ENCODE data around the gene BAX.

BAX gene

DNA sequence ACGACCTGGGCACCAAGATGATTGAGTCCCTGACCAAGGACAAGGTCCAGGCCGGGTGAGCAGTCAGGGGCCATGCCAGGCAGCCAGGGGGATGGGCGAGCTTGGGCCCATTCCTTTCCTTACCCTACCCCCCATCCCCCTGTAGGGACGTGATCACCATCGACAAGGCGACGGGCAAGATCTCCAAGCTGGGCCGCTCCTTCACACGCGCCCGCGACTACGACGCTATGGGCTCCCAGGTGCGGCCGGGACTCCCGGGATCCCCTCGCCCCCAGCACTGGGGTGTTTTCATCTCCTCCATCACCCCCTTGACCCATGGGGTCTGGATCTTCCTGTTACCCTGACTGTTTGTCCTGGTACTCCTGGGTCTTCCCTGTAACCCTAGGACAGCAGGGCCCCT lies 55.2 kb downstream of the BAX start:
- no peaks in the 10 kb centered on the region for H3K4me1 ChIP-seq (ENCODE audit: control insufficient read depth in 1 of 2, insufficient read depth in 2 of 2, low read length in 2 of 2)
- H3K4me3 ChIP-seq (ENCODE audit: low read depth in 1 of 2, low read length in 2 of 2): no peak overlapping the region
- no peak overlapping the region for H3K27ac ChIP-seq (ENCODE audit: low read depth, low read length)
- no peak overlapping the region for H3K9ac ChIP-seq (ENCODE audit: low read depth in 1 of 2, low read length in 2 of 2)
- H3K27me3 ChIP-seq (ENCODE audit: control insufficient read depth in 1 of 2, insufficient read depth in 2 of 2, low read length in 2 of 2): no peaks in the 10 kb centered on the region
- no peaks in the 10 kb centered on the region for H3K9me3 ChIP-seq (ENCODE audit: control insufficient read depth in 1 of 2, low read length in 2 of 2)
- H3K36me3 ChIP-seq (ENCODE audit: control insufficient read depth in 1 of 2, insufficient read depth in 2 of 2, low read length in 2 of 2): peaks cover 32 to 72% of the 10 kb centered on the region in 2 donors

DNA sequence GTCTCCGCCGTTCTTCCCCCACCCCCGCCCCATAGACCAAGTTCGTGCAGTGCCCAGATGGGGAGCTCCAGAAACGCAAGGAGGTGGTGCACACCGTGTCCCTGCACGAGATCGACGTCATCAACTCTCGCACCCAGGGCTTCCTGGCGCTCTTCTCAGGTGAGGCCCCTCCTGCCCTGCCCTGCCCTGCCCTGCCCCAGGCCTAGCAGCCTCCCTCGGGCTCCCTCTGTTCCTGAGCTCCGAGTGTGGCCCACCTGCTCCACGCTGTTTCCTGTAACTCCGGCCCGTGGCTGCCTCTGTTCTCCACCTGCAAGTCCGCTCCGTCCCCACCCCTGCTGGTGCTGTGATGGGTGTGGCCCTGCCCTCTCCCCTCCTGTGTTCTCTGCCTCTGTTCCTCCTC lies 55.8 kb downstream of the BAX start:
- Histone ChIP-seq H3K9me3 (ENCODE audit: control insufficient read depth in 1 of 2, low read length in 2 of 2) (no peaks in the 10 kb centered on the region), H3K4me1 (ENCODE audit: control insufficient read depth in 1 of 2, insufficient read depth in 2 of 2, low read length in 2 of 2) (no peaks in the 10 kb centered on the region), H3K9ac (ENCODE audit: low read depth in 1 of 2, low read length in 2 of 2) (no peak overlapping the region), H3K27ac (ENCODE audit: low read depth, low read length) (no peak overlapping the region), H3K36me3 (ENCODE audit: control insufficient read depth in 1 of 2, insufficient read depth in 2 of 2, low read length in 2 of 2) (peaks cover 32 to 72% of the 10 kb centered on the region in 2 donors), H3K27me3 (ENCODE audit: control insufficient read depth in 1 of 2, insufficient read depth in 2 of 2, low read length in 2 of 2) (no peaks in the 10 kb centered on the region), H3K4me3 (ENCODE audit: low read depth in 1 of 2, low read length in 2 of 2) (no peak overlapping the region)

DNA sequence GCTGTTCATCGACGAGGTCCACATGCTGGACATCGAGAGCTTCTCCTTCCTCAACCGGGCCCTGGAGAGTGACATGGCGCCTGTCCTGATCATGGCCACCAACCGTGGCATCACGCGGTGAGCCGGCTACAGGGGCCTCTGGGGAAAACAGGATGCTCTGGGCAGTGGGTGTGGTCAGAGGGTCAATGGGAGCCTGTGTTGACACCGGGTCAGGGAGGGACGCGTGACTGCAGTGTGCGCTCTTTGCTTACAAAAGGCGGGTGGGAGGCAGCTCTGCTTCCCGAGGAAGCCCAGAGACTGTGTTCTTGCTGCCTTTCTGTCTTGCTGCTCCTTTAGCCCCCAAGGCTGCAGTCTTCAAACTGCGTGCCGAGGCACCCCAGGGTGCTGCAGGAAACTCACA lies 56.5 kb downstream of the BAX start:
- Histone ChIP-seq H3K27me3 (ENCODE audit: control insufficient read depth in 1 of 2, insufficient read depth in 2 of 2, low read length in 2 of 2) (no peaks in the 10 kb centered on the region), H3K9ac (ENCODE audit: low read depth in 1 of 2, low read length in 2 of 2) (no peak overlapping the region), H3K9me3 (ENCODE audit: control insufficient read depth in 1 of 2, low read length in 2 of 2) (no peaks in the 10 kb centered on the region), H3K27ac (ENCODE audit: low read depth, low read length) (no peak overlapping the region), H3K36me3 (ENCODE audit: control insufficient read depth in 1 of 2, insufficient read depth in 2 of 2, low read length in 2 of 2) (peaks cover 30 to 70% of the 10 kb centered on the region in 2 donors), H3K4me1 (ENCODE audit: control insufficient read depth in 1 of 2, insufficient read depth in 2 of 2, low read length in 2 of 2) (no peaks in the 10 kb centered on the region), H3K4me3 (ENCODE audit: low read depth in 1 of 2, low read length in 2 of 2) (no peak overlapping the region)
